ENCODE measurements around the gene COL15A1. TPM values are rescaled to one million over a fixed set of nuclear protein-coding genes. Genes with fewer than 3 reads are reported as not detected.

The COL15A1 gene
- total RNA-seq, 1 experiment from 2014 or later, result 0.22 TPM

GRCh38 chr9:98964911-98965336 lies 21.2 kb downstream of the COL15A1 start (continued):
- no peak for TF ChIP-seq ZNF532 (CRISPR knock-in tag; IDR thresholded peaks at IDR 0.05; ENCODE audit: borderline replicate concordance)
- TF ChIP-seq ARID4B (CRISPR knock-in tag; IDR thresholded peaks at IDR 0.05; ENCODE audit: borderline replicate concordance), result no peak
- TF ChIP-seq GABPB1 (CRISPR knock-in tag; IDR thresholded peaks at IDR 0.05), result no peak

- Mint-ChIP-seq H3K4me3 (no peak overlapping the region), H3K4me1 (peaks cover 44% of the 10 kb centered on the region), H3K27me3 (ENCODE audit: low read depth) (no peaks in the 10 kb centered on the region), H3K36me3 (no peaks in the 10 kb centered on the region), H3K27ac (no peak overlapping the region), H3K9me3 (no peaks in the 10 kb centered on the region; the same call in 1 of the 2 replicates)
- POLR2A ChIA-PET, result no interaction called here
- no peak for TF ChIP-seq ZNF512 (CRISPR knock-in tag; IDR thresholded peaks at IDR 0.05; ENCODE audit: borderline replicate concordance)
- no peak for TF ChIP-seq MYBL2 (CRISPR knock-in tag; IDR thresholded peaks at IDR 0.05)
- TF ChIP-seq, protein P1, sequence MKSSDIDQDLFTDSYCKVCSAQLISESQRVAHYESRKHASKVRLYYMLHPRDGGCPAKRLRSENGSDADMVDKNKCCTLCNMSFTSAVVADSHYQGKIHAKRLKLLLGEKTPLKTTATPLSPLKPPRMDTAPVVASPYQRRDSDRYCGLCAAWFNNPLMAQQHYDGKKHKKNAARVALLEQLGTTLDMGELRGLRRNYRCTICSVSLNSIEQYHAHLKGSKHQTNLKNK (CRISPR knock-in tag; IDR thresholded peaks at IDR 0.05), result no peak
- TF ChIP-seq FOXJ3 (CRISPR knock-in tag; IDR thresholded peaks at IDR 0.05; ENCODE audit: borderline replicate concordance), result no peak
- TF ChIP-seq ZNF232 (CRISPR knock-in tag; IDR thresholded peaks at IDR 0.05), result no peak
- no peak for TF ChIP-seq AR (CRISPR knock-in tag; IDR thresholded peaks at IDR 0.05)
- TF ChIP-seq USF1 (CRISPR knock-in tag; IDR thresholded peaks at IDR 0.05), result no peak
- no peak for TF ChIP-seq ZNF281 (CRISPR knock-in tag; IDR thresholded peaks at IDR 0.05)
- TF ChIP-seq ZBTB21 (CRISPR knock-in tag; IDR thresholded peaks at IDR 0.05; ENCODE audit: borderline replicate concordance), result no peak
- TF ChIP-seq, protein P2, sequence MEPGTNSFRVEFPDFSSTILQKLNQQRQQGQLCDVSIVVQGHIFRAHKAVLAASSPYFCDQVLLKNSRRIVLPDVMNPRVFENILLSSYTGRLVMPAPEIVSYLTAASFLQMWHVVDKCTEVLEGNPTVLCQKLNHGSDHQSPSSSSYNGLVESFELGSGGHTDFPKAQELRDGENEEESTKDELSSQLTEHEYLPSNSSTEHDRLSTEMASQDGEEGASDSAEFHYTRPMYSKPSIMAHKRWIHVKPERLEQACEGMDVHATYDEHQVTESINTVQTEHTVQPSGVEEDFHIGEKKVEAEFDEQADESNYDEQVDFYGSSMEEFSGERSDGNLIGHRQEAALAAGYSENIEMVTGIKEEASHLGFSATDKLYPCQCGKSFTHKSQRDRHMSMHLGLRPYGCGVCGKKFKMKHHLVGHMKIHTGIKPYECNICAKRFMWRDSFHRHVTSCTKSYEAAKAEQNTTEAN (CRISPR knock-in tag; IDR thresholded peaks at IDR 0.05), result no peak
- CTCF ChIA-PET, result no interaction called here
- ATAC-seq (no peak), DNase-seq (ENCODE audit: low spot score) (no peak)
Measured at GRCh38 chr9:98966676-98967075, 23.0 kb downstream of the COL15A1 start.

Data from WTC11 (cell line).